MM.1S (cell line): ENCODE measurements around the gene ASIC1.

Experiments used
- EZH2 ChIP-seq: fragments of 300-600 bp; sonication (generic); optimal IDR thresholded peaks from 2 replicates; pipeline ENCODE3; 2017; ENCODE audit warnings: low read depth, mild to moderate bottlenecking, antibody characterized with exemption, low read length, mixed read lengths
- TF ChIP-seq, protein P1 (sequence below): fragments of 300-600 bp; sonication (generic); IDR thresholded peaks from 2 replicates; pipeline ENCODE4 v1.5.1; 2016; ENCODE audit warnings: antibody characterized with exemption, low read length, mixed read lengths

DNA sequence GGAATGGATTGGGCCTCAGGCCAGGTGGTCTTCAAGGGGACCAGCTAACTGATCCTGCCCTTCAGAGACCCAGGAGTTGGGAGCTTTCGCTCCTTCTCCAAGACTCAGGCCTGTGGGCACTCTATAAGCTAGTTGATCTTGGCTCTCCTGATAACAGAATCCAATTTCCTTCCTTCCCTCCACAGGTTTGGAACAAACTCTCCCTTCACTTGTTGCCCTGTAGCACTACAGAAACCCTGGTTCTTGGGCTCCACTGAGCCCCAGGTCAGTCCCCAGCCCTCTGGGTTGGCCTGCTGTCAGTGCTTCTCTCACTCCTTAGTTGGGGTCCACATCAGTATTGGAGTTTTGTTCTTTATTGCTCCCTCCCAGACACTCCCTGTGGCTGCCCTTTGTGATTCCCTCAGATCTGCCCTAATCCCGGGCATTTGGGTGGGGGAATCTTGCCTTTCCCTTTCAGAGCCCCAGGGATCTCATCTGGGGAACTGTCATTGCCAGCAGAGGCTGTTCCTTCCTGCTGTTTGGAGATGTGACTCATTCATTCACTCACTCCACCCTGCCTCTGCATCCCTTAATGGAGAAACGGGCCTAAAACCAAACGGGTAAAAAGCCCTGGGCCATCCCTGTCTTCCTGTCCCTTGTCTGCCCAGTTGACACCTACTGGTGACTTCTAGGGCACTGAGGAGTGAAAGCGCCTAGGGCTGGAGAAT lies 42.1 kb downstream of the ASIC1 start:
- TF ChIP-seq, protein P1, sequence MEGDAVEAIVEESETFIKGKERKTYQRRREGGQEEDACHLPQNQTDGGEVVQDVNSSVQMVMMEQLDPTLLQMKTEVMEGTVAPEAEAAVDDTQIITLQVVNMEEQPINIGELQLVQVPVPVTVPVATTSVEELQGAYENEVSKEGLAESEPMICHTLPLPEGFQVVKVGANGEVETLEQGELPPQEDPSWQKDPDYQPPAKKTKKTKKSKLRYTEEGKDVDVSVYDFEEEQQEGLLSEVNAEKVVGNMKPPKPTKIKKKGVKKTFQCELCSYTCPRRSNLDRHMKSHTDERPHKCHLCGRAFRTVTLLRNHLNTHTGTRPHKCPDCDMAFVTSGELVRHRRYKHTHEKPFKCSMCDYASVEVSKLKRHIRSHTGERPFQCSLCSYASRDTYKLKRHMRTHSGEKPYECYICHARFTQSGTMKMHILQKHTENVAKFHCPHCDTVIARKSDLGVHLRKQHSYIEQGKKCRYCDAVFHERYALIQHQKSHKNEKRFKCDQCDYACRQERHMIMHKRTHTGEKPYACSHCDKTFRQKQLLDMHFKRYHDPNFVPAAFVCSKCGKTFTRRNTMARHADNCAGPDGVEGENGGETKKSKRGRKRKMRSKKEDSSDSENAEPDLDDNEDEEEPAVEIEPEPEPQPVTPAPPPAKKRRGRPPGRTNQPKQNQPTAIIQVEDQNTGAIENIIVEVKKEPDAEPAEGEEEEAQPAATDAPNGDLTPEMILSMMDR = no peak
- TF ChIP-seq EZH2 = no peak
